ENCODE data around the gene KIF1A. TPM values are rescaled to one million over a fixed set of nuclear protein-coding genes. Genes with fewer than 3 reads are reported as not detected.

The KIF1A gene
- polyA plus RNA-seq, 1 donor from 2014 or later, result 63.4 TPM

DNA sequence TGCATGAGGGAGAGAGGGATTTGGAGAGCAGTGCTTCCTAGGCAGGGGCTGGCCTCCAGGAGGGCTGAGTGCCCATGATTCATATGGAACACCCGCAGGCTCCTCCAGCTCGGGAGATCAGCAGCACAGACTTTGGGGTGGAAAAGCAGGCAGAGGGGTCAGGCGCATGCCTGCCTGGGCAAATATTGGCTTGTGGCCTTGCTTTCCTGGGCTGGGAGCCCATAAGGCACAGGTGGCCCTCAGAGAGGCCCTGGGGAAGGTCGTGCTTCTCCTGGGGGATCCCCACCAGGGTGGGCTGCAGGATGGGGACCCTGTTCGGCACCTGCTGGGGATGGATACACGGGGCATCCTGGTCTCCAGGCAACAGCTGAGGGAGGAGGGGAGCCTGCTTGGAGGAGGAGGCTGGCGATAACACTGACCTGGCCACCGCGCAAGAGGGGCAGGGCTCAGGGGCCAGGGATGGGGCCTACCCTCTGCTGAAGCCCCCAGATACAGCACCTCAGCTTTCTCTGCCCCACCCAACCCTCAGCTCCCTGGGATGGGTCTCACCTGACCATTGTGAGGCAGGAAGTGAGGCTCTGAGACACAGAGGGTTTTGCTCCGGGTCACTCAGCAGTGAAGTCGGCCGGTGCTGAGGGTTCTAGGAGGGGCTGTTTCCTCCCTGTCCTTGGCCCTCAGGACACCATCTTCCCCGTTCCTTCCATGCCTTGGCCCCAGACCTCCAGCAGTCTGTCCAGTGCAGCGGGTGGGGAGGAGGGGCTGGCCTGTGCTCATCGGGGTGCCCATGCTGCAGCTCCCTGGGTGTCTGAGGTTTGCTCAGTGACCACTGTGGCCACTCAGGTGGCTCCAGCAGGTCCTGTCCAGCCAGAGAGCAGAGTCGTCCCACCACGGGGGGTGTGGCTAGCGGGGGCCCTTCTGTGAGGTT is 116.3 kb downstream of the KIF1A start:
- Histone ChIP-seq H3K4me2 (ENCODE audit: low read length) (no peak overlapping the region), H3F3A (ENCODE audit: insufficient read depth, low read length, poor library complexity, severe bottlenecking) (no peaks in the 10 kb centered on the region), H3K79me2 (replicated peaks; ENCODE audit: insufficient read depth, low read length) (no peaks in the 10 kb centered on the region), H3K9me2 (ENCODE audit: insufficient read depth, low read length) (no peaks in the 10 kb centered on the region), H2AFZ (ENCODE audit: low read depth, low read length) (no peak overlapping the region), H3K4me3 (ENCODE audit: low read length) (no peak overlapping the region), H3K36me3 (ENCODE audit: insufficient read depth, low read length) (no peaks in the 10 kb centered on the region), H3K27me3 (ENCODE audit: insufficient read depth, low read depth, low read length) (no peaks in the 10 kb centered on the region), H3K27ac (ENCODE audit: low read length) (no peak overlapping the region), H3K9ac (ENCODE audit: low read length) (no peak overlapping the region), H3K9me3 (ENCODE audit: low read length) (no peaks in the 10 kb centered on the region), H4K20me1 (ENCODE audit: insufficient read depth) (no peaks in the 10 kb centered on the region)
- TF ChIP-seq TAF1 (IDR thresholded peaks at IDR 0.05; ENCODE audit: low read depth), result no peak
- no peak for TF ChIP-seq EP300 (conservative IDR thresholded peaks at IDR 0.05; ENCODE audit: poor library complexity, severe bottlenecking)
- no peak for TF ChIP-seq POLR2AphosphoS5 (IDR thresholded peaks at IDR 0.05)
- TF ChIP-seq MXI1 (conservative IDR thresholded peaks at IDR 0.05; ENCODE audit: poor library complexity, severe bottlenecking), result no peak
- no peak for TF ChIP-seq RAD21 (conservative IDR thresholded peaks at IDR 0.05)
- TF ChIP-seq, protein P1, sequence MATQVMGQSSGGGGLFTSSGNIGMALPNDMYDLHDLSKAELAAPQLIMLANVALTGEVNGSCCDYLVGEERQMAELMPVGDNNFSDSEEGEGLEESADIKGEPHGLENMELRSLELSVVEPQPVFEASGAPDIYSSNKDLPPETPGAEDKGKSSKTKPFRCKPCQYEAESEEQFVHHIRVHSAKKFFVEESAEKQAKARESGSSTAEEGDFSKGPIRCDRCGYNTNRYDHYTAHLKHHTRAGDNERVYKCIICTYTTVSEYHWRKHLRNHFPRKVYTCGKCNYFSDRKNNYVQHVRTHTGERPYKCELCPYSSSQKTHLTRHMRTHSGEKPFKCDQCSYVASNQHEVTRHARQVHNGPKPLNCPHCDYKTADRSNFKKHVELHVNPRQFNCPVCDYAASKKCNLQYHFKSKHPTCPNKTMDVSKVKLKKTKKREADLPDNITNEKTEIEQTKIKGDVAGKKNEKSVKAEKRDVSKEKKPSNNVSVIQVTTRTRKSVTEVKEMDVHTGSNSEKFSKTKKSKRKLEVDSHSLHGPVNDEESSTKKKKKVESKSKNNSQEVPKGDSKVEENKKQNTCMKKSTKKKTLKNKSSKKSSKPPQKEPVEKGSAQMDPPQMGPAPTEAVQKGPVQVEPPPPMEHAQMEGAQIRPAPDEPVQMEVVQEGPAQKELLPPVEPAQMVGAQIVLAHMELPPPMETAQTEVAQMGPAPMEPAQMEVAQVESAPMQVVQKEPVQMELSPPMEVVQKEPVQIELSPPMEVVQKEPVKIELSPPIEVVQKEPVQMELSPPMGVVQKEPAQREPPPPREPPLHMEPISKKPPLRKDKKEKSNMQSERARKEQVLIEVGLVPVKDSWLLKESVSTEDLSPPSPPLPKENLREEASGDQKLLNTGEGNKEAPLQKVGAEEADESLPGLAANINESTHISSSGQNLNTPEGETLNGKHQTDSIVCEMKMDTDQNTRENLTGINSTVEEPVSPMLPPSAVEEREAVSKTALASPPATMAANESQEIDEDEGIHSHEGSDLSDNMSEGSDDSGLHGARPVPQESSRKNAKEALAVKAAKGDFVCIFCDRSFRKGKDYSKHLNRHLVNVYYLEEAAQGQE (IDR thresholded peaks at IDR 0.05; ENCODE audit: borderline replicate concordance), result no peak
- no peak for TF ChIP-seq SMC3 (conservative IDR thresholded peaks at IDR 0.05; ENCODE audit: poor library complexity)
- TF ChIP-seq EZH2 (IDR thresholded peaks at IDR 0.05; ENCODE audit: borderline replicate concordance, insufficient read depth, low read length, poor library complexity, severe bottlenecking), result no peak
- TF ChIP-seq, protein P2, sequence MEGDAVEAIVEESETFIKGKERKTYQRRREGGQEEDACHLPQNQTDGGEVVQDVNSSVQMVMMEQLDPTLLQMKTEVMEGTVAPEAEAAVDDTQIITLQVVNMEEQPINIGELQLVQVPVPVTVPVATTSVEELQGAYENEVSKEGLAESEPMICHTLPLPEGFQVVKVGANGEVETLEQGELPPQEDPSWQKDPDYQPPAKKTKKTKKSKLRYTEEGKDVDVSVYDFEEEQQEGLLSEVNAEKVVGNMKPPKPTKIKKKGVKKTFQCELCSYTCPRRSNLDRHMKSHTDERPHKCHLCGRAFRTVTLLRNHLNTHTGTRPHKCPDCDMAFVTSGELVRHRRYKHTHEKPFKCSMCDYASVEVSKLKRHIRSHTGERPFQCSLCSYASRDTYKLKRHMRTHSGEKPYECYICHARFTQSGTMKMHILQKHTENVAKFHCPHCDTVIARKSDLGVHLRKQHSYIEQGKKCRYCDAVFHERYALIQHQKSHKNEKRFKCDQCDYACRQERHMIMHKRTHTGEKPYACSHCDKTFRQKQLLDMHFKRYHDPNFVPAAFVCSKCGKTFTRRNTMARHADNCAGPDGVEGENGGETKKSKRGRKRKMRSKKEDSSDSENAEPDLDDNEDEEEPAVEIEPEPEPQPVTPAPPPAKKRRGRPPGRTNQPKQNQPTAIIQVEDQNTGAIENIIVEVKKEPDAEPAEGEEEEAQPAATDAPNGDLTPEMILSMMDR (IDR thresholded peaks at IDR 0.05; ENCODE audit: poor library complexity, severe bottlenecking), result no peak

DNA sequence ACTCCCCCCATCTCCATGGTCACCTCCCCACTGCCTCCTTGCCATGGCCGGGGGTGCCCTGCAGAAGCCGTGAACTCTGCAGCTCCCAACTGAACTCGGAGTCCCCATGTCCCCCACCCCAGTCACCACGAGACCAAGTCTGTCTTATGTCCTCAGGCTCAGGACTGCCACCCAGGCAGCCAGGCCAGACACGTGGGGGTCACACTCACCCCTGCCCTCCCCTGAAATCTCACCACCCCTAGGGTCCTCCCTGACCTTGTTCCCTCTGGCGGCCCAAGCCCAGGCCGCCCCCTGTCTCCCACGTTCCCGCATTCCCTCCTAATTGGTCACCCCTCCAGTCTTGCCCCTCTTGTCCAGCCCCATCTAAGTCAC is 117.4 kb downstream of the KIF1A start:
- no peak for TF ChIP-seq RAD21 (conservative IDR thresholded peaks at IDR 0.05)
- no peak for TF ChIP-seq TAF1 (IDR thresholded peaks at IDR 0.05; ENCODE audit: low read depth)
- no peak for TF ChIP-seq MXI1 (conservative IDR thresholded peaks at IDR 0.05; ENCODE audit: poor library complexity, severe bottlenecking)
- no peaks in the 10 kb centered on the region for H3F3A ChIP-seq (ENCODE audit: insufficient read depth, low read length, poor library complexity, severe bottlenecking)
- H3K79me2 ChIP-seq (replicated peaks; ENCODE audit: insufficient read depth, low read length), result no peaks in the 10 kb centered on the region
- H3K4me2 ChIP-seq (ENCODE audit: low read length), result no peak overlapping the region
- H3K4me3 ChIP-seq (ENCODE audit: low read length), result no peak overlapping the region
- H3K9me3 ChIP-seq (ENCODE audit: low read length), result no peaks in the 10 kb centered on the region
- H3K36me3 ChIP-seq (ENCODE audit: insufficient read depth, low read length), result no peaks in the 10 kb centered on the region
- H3K9ac ChIP-seq (ENCODE audit: low read length), result no peak overlapping the region
- H3K27me3 ChIP-seq (ENCODE audit: insufficient read depth, low read depth, low read length), result no peaks in the 10 kb centered on the region
- no peaks in the 10 kb centered on the region for H3K9me2 ChIP-seq (ENCODE audit: insufficient read depth, low read length)
- no peak overlapping the region for H2AFZ ChIP-seq (ENCODE audit: low read depth, low read length)
- no peaks in the 10 kb centered on the region for H4K20me1 ChIP-seq (ENCODE audit: insufficient read depth)
- H3K27ac ChIP-seq (ENCODE audit: low read length), result no peak overlapping the region
